Activated CD8-positive, alpha-beta T cell treated with anti-CD3 and anti-CD28 coated beads for 36 hours (primary cell): Measurements from ENCODE around the gene VENTX. TPM values are rescaled to one million over a fixed set of nuclear protein-coding genes. Genes with fewer than 3 reads are reported as not detected.

ENCODE experiments used
- ATAC-seq: fragments of 200-7000 bp; cut with Tn5 transposase; one replicate; pipeline ENCODE4 v1.10.0; 2021; ENCODE audit warnings: mild to moderate bottlenecking, moderate library complexity
- CTCF ChIA-PET: fragments of 350-600 bp; sonication (Branson Sonifier 250); formaldehyde crosslinking; loops from one replicate; lab custom pipeline; 2021; ENCODE audit warnings: antibody characterized with exemption; lab: Charles Lee
- POLR2A ChIA-PET: fragments of 350-600 bp; sonication (Branson Sonifier 250); formaldehyde crosslinking; loops from one replicate; lab custom pipeline; 2021; ENCODE audit warnings: antibody characterized with exemption; lab: Charles Lee
- DNase-seq: peaks from one replicate; pipeline ENCODE4 v3.0.0-alpha.2; 2020
- H3K27ac Mint-ChIP-seq: one replicate; pipeline ENCODE4 v1.8.0; 2021; ENCODE audit warnings: mild to moderate bottlenecking, mixed read lengths
- H3K27me3 Mint-ChIP-seq: one replicate; pipeline ENCODE4 v1.8.0; 2021; ENCODE audit warnings: mixed read lengths
- H3K36me3 Mint-ChIP-seq: one replicate; pipeline ENCODE4 v1.8.0; 2021; ENCODE audit warnings: low read depth, mixed read lengths
- H3K4me1 Mint-ChIP-seq: one replicate; pipeline ENCODE4 v1.8.0; 2021; ENCODE audit warnings: low read depth, mixed read lengths
- H3K4me3 Mint-ChIP-seq: one replicate; pipeline ENCODE4 v1.8.0; 2021; ENCODE audit warnings: mild to moderate bottlenecking, moderate library complexity, mixed read lengths
- H3K9me3 Mint-ChIP-seq: one replicate; pipeline ENCODE4 v1.8.0; 2021; ENCODE audit warnings: mixed read lengths
- CTCF ChIP-seq: fragments of 200-600 bp; IDR thresholded peaks from one replicate; pipeline ENCODE4 v1.8.0; 2022; ENCODE audit warnings: antibody characterized with exemption, mild to moderate bottlenecking
- intact Hi-C: fragments of 100-400 bp; cut with micrococcal nuclease; formaldehyde crosslinking; loops from one replicate; pipeline ENCODE4 v1.10.0; 2022
- total RNA-seq, 2 experiments: library from RNA; stranded (reverse); gene quantifications; one replicate each; pipeline ENCODE4 v1.2.3, GENCODE V29; 2021

Gene VENTX
- total RNA-seq, 2 experiments from 2014 or later, result 0.09 TPM; not detected in 1

GRCh38 chr10:133204226-133205015 is 33.2 kb upstream of the VENTX start:
- H3K27ac Mint-ChIP-seq, result no peak overlapping the region

GRCh38 chr10:133205146-133205545 is 32.5 kb upstream of the VENTX start:
- no peaks in the 10 kb centered on the region for H3K27me3 Mint-ChIP-seq

More at GRCh38 chr10:133204226-133205015, 33.2 kb upstream of the VENTX start:
- no peak for TF ChIP-seq CTCF
- ATAC-seq (no peak), DNase-seq (no peak)
- ChIA-PET POLR2A (no interaction called here), CTCF (no interaction called here)
- Mint-ChIP-seq H3K36me3 (no peaks in the 10 kb centered on the region), H3K4me1 (no peaks in the 10 kb centered on the region), H3K4me3 (no peak overlapping the region), H3K9me3 (no peaks in the 10 kb centered on the region), H3K27me3 (no peaks in the 10 kb centered on the region)
- intact Hi-C loops, result no loop called here

GRCh38 chr10:133206356-133207040 is 31.2 kb upstream of the VENTX start:
- ATAC-seq, result no peak
- H3K4me3 Mint-ChIP-seq, result no peak overlapping the region
- CTCF ChIA-PET, result no interaction called here
- intact Hi-C loops, result no loop called here
- no peaks in the 10 kb centered on the region for H3K9me3 Mint-ChIP-seq
- no peak for DNase-seq
- no peaks in the 10 kb centered on the region for H3K27me3 Mint-ChIP-seq
- POLR2A ChIA-PET, result no interaction called here
- H3K4me1 Mint-ChIP-seq, result no peaks in the 10 kb centered on the region
- no peaks in the 10 kb centered on the region for H3K36me3 Mint-ChIP-seq
- no peak for TF ChIP-seq CTCF
- H3K27ac Mint-ChIP-seq, result no peak overlapping the region

More at GRCh38 chr10:133205146-133205545, 32.5 kb upstream of the VENTX start:
- ATAC-seq (no peak), DNase-seq (no peak)
- no peaks in the 10 kb centered on the region for H3K4me1 Mint-ChIP-seq
- intact Hi-C loops, result no loop called here
- H3K4me3 Mint-ChIP-seq, result no peak overlapping the region
- ChIA-PET POLR2A (no interaction called here), CTCF (no interaction called here)
- no peak for TF ChIP-seq CTCF
- H3K36me3 Mint-ChIP-seq, result no peaks in the 10 kb centered on the region
- H3K27ac Mint-ChIP-seq, result no peak overlapping the region
- H3K9me3 Mint-ChIP-seq, result no peaks in the 10 kb centered on the region

- no peaks in the 10 kb centered on the region for H3K36me3 Mint-ChIP-seq
- no peak for TF ChIP-seq CTCF
- no peaks in the 10 kb centered on the region for H3K4me1 Mint-ChIP-seq
- H3K27me3 Mint-ChIP-seq, result no peaks in the 10 kb centered on the region
- no peak for ATAC-seq
- DNase-seq, result no peak
- H3K27ac Mint-ChIP-seq, result no peak overlapping the region
- ChIA-PET CTCF (no interaction called here), POLR2A (no interaction called here)
- no peaks in the 10 kb centered on the region for H3K9me3 Mint-ChIP-seq
- no peak overlapping the region for H3K4me3 Mint-ChIP-seq
- intact Hi-C loops, result no loop called here
Measured at GRCh38 chr10:133207041-133207600, 30.5 kb upstream of the VENTX start.

- Mint-ChIP-seq H3K4me1 (no peaks in the 10 kb centered on the region), H3K27ac (no peak overlapping the region), H3K27me3 (no peaks in the 10 kb centered on the region), H3K9me3 (no peaks in the 10 kb centered on the region), H3K36me3 (no peaks in the 10 kb centered on the region), H3K4me3 (no peak overlapping the region)
- CTCF ChIA-PET, result no interaction called here
- intact Hi-C loops, result no loop called here
- ATAC-seq (no peak), DNase-seq (no peak)
- POLR2A ChIA-PET, result no interaction called here
- no peak for TF ChIP-seq CTCF
Measured at GRCh38 chr10:133207627-133208026, 30.0 kb upstream of the VENTX start.
